OCI-LY7 (cell line): ENCODE measurements around the gene CDNF.

Experiments used
- CTCF ChIP-seq: fragments of 200-600 bp; sonication (generic); conservative IDR thresholded peaks from 2 replicates; pipeline ENCODE4 v1.5.1; 2014; ENCODE audit warnings: mild to moderate bottlenecking, antibody characterized with exemption, low read length, moderate library complexity, mixed read lengths
- EZH2phosphoT487 ChIP-seq: fragments of 200-600 bp; sonication (generic); IDR thresholded peaks from 2 replicates; pipeline ENCODE4 v1.6.1; 2018; ENCODE audit warnings: low read depth, borderline replicate concordance, mild to moderate bottlenecking, mixed run types, antibody characterized with exemption, low read length, moderate library complexity, mixed read lengths

DNA sequence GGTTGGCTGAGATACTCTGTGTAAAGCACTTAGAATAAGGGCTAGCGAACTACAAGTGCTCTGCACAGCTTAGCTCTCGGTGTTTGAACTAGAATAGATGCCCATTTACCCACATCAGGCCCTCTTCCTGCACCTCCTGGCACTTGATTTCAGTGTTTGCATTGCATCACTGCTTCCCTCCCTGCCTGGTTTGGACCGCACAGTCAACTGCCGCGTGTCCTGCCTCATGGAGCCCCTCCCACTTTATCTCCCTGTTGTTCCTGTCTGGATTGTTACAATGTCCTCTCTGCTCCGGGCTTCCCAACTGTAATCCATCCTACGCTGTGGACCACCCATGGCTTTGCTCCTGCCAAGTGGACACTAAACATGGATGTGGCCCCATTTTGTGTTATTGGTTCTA, 65.4 kb downstream of the CDNF start:
- TF ChIP-seq CTCF = no peak
- no peak for TF ChIP-seq EZH2phosphoT487
